CD4-positive, alpha-beta T cell treated with Interleukin-21 for 1 hour (primary cell): ENCODE measurements around the gene SLIT3.

ENCODE experiments used
- DNase-seq: peaks from one replicate; pipeline ENCODE4 v3.0.0-alpha.2; 2020

Gene SLIT3

GRCh38 chr5:168781941-168782571, 518.9 kb downstream of the SLIT3 start:
- no peak for DNase-seq

DNA sequence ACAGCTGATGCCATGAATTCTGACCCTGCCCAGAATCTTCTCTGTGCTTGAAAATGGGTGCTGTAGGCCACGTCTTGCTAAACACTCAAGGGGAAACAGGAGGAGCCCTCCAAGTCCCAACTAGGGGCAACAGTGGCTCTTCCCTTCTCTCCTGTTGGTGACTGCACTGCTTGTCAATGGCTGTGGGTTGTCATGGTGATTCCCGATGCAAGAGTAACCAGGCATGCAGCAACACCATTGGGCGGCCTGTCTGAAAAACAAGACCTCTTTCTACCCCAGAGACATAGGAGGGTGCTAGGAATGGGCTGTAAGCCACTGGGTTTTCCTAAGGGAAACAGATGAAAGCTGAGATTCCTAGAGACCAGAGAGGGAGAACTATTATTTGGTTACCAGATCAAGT, 520.1 kb downstream of the SLIT3 start:
- DNase-seq, result no peak

GRCh38 chr5:168779333-168779732, 521.6 kb downstream of the SLIT3 start:
- DNase-seq, result no peak

GRCh38 chr5:168778536-168778935, 522.4 kb downstream of the SLIT3 start:
- no peak for DNase-seq

GRCh38 chr5:168777651-168778050, 523.3 kb downstream of the SLIT3 start:
- DNase-seq, result no peak

DNA sequence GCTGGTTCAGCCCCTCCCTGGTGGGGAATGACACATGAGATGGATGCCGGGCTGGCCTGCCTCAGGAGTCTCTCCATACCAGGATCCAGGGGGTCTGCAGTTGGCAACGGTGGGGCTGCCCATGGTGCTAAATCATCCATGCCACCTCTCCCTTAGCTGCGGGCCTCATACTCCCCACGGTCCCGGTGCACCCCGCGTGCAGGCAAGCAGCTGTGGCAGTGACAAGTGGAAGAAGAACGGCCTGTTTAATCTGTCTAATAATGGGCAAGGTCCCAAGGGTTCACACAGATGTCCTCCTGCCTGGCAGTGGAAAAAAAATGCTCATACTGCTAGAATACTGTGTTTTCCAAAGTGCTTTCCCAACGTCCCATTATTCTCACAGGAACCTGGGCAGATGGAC, 524.9 kb downstream of the SLIT3 start:
- DNase-seq, result no peak

- DNase-seq, result no peak
Observed at GRCh38 chr5:168773226-168773625, 527.7 kb downstream of the SLIT3 start.

- no peak for DNase-seq
Observed at GRCh38 chr5:168772316-168772961, 528.5 kb downstream of the SLIT3 start.

GRCh38 chr5:168771678-168772077, 529.3 kb downstream of the SLIT3 start:
- DNase-seq, result no peak

DNA sequence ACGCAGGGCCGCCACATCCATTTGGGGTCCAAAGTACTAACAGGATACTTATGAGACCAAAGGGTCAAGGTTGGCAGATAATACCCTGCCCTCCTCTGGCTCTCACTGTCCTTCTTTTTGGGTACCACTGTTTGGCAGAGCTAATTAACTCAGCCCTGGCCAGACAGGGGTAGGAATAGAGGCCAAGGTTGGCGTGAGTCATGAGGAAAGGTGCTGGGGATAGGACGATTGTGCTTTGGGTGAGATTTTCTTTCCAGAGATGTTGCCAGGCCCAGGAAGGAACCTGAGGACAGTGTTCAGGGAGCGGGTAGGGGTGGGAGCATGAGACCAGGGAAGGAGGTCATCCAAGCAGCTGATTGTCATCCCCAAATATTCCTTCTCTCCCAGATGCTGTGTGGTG, 529.9 kb downstream of the SLIT3 start:
- DNase-seq, result no peak

DNA sequence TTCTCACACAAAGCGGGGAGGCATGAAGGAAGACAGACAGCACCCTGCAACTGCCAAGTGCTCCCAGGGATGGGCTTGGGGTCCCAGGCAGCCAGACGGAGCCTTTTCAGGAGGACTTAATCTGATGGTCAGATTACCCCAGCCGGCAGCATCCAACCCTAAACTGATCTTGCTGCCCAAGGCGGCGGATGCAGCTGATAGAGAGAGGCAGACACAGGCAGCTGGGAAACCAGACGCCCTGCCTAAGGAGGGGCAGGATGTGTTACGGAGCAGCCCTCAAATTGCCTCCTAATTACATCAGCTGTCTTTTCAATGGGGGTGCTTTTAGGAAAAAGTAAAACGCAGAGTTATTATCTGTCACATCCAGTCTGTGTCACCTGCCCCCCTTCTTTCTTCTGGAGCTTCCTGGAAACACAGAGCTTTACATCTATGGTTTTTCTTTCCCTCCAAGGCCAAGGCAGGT, 530.9 kb downstream of the SLIT3 start:
- DNase-seq, result no peak

DNA sequence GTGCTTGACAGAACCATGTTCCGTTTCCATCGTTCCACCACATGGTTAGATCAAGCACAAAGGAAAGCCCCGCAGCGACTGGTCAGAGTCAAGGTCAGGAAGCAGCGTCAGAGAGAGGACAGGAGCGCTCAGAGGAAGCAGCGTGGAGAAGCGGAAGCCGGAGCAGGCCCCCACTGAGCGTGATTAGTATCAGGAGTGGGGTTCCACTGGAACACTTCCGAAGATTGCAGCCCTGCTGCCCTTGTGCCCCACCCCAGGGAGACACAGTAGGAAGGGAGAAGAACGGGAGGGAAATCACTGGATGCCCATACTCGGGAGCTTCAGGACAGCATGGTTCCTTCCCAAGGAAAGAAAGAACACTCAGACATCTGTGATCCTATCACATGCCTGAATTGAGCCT, 532.8 kb downstream of the SLIT3 start:
- DNase-seq, result no peak

DNA sequence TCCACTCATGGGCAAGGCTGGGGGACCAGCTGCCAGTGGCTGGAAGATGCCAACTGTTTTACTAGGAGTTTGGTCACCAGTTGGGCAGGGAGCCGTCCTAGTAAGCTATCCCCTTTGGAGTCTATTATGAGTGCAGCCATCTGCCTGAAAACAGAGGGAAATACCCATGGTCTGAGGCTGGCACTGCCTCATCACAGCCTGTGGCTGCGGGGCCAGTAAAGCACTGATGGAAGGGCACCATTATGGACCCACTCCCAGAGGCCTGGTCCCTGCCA, 534.6 kb downstream of the SLIT3 start:
- no peak for DNase-seq

DNA sequence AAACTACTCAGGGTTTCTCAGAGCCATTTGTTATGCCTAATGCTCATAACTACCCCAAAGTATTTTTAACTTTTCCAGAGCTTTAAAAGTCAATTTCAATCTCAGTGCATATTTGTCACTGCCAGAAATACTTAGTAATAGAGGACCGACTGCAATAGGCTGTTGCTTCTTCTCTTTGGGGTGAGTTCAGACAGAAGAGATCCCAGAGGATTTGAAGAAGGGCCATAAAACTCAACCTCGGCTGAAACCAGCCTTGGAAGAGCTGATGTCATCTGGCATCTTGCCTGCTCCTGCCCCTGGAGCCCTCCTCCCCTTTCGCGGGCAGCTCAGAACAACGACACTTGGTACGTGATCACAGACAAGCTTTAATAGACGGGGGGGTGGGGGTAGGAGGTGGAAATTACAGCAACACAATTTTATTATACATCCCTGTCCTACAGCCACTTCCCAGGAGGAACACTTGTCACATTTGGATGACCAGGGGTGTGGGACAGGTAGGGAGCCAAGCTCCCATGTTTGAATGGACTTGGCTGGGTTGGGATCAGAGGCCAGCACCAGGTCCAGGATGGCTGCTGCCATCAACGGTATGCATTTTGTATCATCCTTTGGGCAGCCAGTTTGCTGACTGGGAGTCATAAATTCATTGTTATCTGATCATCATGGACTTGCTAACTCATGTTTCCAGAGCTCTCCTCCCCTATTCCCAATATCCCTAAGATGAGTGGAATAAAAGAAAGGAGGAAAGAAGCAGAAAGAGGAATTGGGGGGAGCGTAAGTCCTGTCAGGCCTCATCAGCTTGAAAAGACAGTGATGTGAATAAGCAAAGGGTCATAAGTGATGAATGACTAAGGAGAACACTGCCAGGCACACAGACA, 535.2 kb downstream of the SLIT3 start:
- no peak for DNase-seq

- no peak for DNase-seq
Observed at GRCh38 chr5:168765086-168765550, 535.8 kb downstream of the SLIT3 start.

GRCh38 chr5:168756453-168757391, 544.2 kb downstream of the SLIT3 start:
- DNase-seq, result no peak

- DNase-seq, result no peak
Observed at GRCh38 chr5:168755548-168756093, 545.3 kb downstream of the SLIT3 start.

GRCh38 chr5:168753691-168754254, 547.2 kb downstream of the SLIT3 start:
- no peak for DNase-seq

DNA sequence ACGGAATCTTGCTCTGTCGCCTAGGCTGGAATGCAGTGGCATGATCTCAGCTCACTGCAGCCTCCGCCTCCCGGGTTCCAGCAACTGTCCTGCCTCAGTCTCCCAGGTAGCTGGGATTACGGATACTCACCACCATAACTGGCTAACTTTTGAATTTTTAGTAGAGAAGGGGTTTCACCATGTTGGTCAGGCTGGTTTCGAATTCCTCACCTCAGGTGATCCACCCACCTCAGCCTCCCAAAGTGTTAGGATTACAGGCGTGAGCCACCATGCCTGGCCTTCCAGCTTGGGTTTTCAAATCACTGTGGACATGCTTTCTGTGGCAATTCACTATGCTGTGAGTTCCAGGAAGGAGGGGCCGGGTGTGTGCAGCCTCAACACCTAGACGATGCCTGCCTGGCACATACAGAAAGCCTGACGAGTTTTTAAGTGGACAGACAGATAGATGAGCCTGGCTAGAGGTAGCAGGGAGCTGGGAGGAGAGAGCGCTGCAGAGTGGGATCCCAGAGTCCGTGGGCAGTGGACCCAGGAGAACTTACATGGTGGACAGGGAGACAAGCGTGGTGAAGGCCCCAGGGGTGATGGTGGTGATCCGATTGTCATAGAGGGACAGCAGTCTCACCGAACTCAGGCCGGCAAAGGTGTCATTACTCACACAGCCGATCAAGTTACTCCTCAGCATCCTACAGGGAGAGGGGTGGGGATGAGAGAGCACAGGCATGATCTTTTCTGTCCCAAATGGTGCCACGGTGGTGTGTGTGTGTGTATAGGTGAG, 548.3 kb downstream of the SLIT3 start:
- no peak for DNase-seq

GRCh38 chr5:168752012-168752411, 548.9 kb downstream of the SLIT3 start:
- no peak for DNase-seq

- DNase-seq, result no peak
Observed at GRCh38 chr5:168750926-168751325, 550.0 kb downstream of the SLIT3 start.
